NT2/D1 (cell line): Measurements from ENCODE around the gene EMB.
"Not testable (repeated sequence)": the region's sequence is repeated elsewhere in the genome, so short reads cannot be mapped to it uniquely, and the experiment has no call there.

Source experiments
- YY1 ChIP-seq: IDR thresholded peaks from 2 replicates; pipeline ENCODE4 v1.6.1; 2011; ENCODE audit not compliant: insufficient read length, insufficient read depth
- ZNF274 ChIP-seq: IDR thresholded peaks from 2 replicates; pipeline ENCODE4 v1.6.1; 2011; ENCODE audit warnings: mild to moderate bottlenecking, low read depth, low read length

DNA sequence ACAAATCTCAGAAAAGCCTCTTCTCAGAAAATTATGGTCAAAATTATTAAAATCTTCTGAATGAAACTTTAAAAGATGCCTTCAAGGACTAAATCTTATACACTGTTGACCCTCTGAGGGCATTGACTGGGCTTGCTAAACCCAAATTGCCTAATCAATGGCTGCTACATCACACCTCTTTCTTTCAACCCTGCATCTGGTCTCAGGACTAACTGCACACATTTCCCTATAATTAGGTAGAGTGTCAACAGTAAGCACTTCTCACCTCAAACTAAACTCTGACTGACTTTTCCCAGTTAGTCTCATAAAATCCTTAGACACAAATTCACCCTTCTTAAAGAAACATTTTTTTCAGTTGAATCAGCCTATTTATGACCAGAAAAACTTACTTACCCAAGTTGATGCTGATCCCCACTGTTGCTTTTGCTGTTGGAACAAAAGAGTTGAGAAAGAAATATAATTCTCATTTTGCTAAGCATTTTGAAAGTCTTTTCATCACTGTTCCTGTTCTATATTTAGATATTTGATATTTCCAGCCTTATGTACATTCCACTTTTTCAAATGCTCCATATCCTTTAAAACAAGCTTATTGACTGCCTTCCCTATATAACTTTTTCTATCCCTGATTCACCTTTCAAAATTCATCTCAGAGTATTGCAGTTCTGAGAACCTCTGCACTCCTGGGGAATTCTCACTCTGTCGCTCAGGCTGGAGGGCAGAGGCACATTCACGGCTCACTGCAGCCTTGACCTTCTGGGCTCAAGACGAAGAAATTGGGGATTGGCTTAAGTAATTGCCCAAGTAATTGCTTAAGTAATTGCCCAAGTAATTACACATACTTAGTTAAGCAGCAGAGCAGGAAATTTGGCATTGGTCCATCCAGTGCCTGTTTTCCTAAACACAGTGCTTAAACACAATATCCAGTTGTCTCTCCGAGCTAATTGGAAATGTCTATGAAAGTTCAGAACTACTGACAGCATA, 1.8 kb upstream of the EMB start:
- TF ChIP-seq YY1, ZNF274: not testable (repeated sequence)
